ENCODE data around the gene ANKRD13A. TPM values are rescaled to one million over a fixed set of nuclear protein-coding genes. Genes with fewer than 3 reads are reported as not detected.
"Not testable (repeated sequence)": the region's sequence is repeated elsewhere in the genome, so short reads cannot be mapped to it uniquely, and the experiment has no call there.

Gene ANKRD13A
- total RNA-seq, 3 donors from 2014 or later = 66.4 to 172 (median 88.2) TPM

DNA sequence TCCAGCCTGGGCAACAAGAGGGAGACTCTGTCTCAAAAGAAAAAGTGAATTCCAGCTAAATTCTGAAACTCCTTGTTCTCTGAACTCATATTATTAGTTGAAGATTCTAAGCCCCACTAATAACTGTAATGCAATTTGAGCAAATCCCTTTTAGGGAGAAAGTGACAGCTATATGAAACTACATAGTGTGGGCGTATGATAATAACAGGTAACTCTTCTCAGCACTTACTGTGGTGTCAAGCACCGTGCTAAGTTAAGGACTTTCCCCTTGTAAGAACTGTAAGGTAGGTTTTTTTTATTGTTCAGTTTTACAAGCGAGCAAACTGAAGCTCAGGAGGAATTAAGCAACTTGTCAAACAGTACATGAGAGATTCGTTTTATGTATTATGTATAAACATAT, 5.4 kb downstream of the ANKRD13A start:
- H3K27ac ChIP-seq = no peak overlapping the region

DNA sequence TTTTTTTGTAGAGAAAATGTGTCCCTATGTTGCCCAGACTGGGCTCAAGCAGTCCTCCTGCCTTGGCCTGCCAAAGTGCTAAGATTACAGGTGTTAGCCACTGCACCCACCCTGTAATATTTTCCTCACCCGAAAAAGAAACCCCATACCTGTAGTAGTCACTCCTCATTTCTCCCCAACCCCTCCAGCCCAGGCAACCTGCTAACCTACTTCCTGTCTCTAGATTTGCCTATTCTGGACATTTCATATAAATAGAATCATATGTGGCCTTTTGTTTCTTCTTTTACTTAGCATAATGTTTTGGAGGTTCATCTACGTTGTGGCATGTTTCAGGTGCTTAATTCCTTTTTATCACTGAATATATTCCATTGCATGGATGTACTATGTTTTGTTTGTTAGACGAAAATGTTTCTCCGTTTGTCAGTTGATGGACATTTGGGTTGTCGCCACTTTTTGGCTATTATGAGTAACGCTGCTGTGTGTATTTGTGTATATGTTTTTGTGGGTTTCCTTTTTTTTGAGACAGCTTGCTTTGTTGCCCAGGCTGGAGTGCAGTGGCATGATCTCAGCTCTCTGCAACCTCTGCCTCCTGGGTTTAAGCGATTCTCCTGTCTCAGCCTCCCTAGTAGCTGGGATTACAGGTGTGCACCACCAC, 6.2 kb downstream of the ANKRD13A start:
- Histone ChIP-seq H3K4me1 (peaks cover 0 to 11% of the 10 kb centered on the region in 2 donors), H3K36me3 (no peaks in the 10 kb centered on the region), H3K27ac (no peak overlapping the region), H3K4me3 (no peak overlapping the region), H3K9me3 (no peaks in the 10 kb centered on the region), H3K27me3 (no peaks in the 10 kb centered on the region)
- TF ChIP-seq, protein P1, sequence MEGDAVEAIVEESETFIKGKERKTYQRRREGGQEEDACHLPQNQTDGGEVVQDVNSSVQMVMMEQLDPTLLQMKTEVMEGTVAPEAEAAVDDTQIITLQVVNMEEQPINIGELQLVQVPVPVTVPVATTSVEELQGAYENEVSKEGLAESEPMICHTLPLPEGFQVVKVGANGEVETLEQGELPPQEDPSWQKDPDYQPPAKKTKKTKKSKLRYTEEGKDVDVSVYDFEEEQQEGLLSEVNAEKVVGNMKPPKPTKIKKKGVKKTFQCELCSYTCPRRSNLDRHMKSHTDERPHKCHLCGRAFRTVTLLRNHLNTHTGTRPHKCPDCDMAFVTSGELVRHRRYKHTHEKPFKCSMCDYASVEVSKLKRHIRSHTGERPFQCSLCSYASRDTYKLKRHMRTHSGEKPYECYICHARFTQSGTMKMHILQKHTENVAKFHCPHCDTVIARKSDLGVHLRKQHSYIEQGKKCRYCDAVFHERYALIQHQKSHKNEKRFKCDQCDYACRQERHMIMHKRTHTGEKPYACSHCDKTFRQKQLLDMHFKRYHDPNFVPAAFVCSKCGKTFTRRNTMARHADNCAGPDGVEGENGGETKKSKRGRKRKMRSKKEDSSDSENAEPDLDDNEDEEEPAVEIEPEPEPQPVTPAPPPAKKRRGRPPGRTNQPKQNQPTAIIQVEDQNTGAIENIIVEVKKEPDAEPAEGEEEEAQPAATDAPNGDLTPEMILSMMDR (IDR thresholded peaks at IDR 0.05) = no peak
- no peak for TF ChIP-seq POLR2AphosphoS5 (IDR thresholded peaks at IDR 0.05)
- no peak for TF ChIP-seq POLR2A (IDR thresholded peaks at IDR 0.05)
- DNase-seq (ENCODE audit: low spot score in 2 of 2) = no peak
- intact Hi-C loops (cut with DNase I; ENCODE audit: low total_unique reads) = no loop called here

More for the DNA sequence above, 5.4 kb downstream of the ANKRD13A start:
- DNase-seq (ENCODE audit: low spot score in 2 of 2) = no peak
- Histone ChIP-seq H3K4me3 (no peak overlapping the region), H3K36me3 (no peaks in the 10 kb centered on the region), H3K4me1 (peaks cover 0 to 11% of the 10 kb centered on the region in 2 donors), H3K27me3 (no peaks in the 10 kb centered on the region), H3K9me3 (no peaks in the 10 kb centered on the region)
- intact Hi-C loops (cut with DNase I; ENCODE audit: low total_unique reads) = no loop called here
- TF ChIP-seq POLR2A (IDR thresholded peaks at IDR 0.05) = no peak
- TF ChIP-seq, protein P1 (IDR thresholded peaks at IDR 0.05) = no peak
- TF ChIP-seq POLR2AphosphoS5 (IDR thresholded peaks at IDR 0.05) = no peak

DNA sequence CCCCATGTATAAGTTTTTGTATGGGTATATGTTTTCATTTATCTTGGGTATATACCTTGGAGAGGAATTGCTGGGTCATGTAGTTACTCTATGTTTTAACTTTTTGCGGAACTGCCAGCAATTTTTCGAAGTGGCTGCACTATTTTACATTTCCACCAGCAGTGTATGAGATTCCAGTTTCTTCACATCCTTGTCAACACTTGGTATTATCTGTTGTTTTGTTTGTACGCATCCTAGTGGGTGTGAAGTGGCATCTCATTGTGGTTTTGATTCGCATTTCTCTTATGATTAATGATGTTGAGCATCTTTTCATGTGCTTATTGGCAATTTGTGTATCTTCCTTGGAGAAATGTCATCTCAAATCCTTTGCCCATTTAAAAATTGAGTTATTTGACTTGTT, 6.9 kb downstream of the ANKRD13A start:
- Histone ChIP-seq H3K9me3 (no peaks in the 10 kb centered on the region), H3K4me1 (peaks cover 0 to 11% of the 10 kb centered on the region in 2 donors), H3K27me3 (no peaks in the 10 kb centered on the region), H3K36me3 (no peaks in the 10 kb centered on the region), H3K27ac (no peak overlapping the region), H3K4me3 (no peak overlapping the region)
- intact Hi-C loops (cut with DNase I; ENCODE audit: low total_unique reads) = no loop called here
- no peak for DNase-seq (ENCODE audit: low spot score in 2 of 2)
- TF ChIP-seq, protein P1 (IDR thresholded peaks at IDR 0.05) = no peak
- TF ChIP-seq POLR2A (IDR thresholded peaks at IDR 0.05) (no peak), POLR2AphosphoS5 (IDR thresholded peaks at IDR 0.05) (no peak)

DNA sequence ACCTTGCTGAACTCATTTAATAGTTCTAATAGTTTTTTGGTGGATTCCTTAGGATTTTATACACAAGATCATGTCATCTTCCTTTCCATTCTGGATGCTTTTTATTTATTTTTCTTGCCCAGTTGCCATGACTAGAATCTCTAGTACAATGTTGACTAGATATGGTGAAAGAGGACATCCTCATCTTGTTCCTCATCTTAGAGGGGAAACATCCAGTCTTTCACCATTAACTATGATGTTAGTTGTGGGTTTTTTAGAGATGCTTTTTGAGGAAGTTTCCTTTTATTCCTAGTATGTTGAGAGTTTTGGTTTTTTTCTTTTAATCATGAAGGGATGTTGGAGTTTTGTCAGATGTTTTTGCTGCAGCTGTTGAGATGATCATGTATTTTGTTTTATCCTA, 8.7 kb downstream of the ANKRD13A start:
- Histone ChIP-seq H3K9me3 (no peaks in the 10 kb centered on the region), H3K27ac (no peak overlapping the region), H3K27me3 (no peaks in the 10 kb centered on the region), H3K4me1 (peaks cover 0 to 6% of the 10 kb centered on the region in 2 donors), H3K36me3 (no peaks in the 10 kb centered on the region), H3K4me3 (no peak overlapping the region)
- TF ChIP-seq POLR2A (IDR thresholded peaks at IDR 0.05) = no peak
- TF ChIP-seq, protein P1 (IDR thresholded peaks at IDR 0.05) = no peak
- intact Hi-C loops (cut with DNase I; ENCODE audit: low total_unique reads) = no loop called here
- no peak for DNase-seq (ENCODE audit: low spot score in 2 of 2)

DNA sequence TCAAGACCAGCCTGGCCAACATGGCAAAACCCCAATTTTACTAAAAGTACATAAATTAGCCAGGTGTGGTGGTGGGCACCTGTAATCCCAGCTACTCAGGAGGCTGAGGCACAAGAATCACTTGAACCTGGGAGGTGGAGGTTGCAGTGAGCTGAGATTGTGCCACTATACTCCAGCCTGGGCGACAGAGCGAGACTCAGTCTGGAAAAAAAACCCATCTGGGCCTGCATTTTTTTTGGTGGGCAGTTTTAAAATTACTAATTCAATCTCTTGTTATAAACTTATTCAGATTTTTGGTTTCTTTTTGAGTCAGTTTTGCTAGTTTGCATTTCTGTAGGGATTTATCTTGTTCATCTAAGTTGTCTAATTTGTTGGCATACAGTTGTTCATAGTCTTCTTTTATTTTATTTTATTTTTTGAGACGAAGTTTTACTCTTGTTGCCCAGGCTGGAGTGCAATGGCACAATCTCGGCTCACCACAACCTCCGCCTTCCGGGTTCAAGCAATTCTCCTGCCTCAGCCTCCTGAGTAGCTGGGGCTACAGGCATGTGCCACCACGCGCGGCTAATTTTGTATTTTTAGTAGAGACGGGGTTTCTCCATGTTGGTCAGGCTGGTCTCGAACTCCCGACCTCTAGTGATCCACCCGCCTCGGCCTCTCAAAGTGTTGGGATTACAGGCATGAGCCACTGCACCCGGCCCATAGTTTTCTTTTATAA, 9.6 kb downstream of the ANKRD13A start:
- H3K27me3 ChIP-seq; H3K9me3 ChIP-seq; H3K4me3 ChIP-seq; H3K4me1 ChIP-seq; DNase-seq (ENCODE audit: low spot score in 2 of 2); intact Hi-C loops (cut with DNase I; ENCODE audit: low total_unique reads); H3K27ac ChIP-seq; H3K36me3 ChIP-seq: not testable (repeated sequence)

All from breast epithelium (tissue), 4 donors.